Endothelial cell of umbilical vein (primary cell): ENCODE results near the gene SLC45A1. TPM values are rescaled to one million over a fixed set of nuclear protein-coding genes. Genes with fewer than 3 reads are reported as not detected.

Experiments
- BruUV-seq: library from RNA; stranded (reverse); fragments of 400-500 nt; replicated peaks from 2 replicates; lab custom pipeline; 2021; lab: Mats Ljungman, UMichigan
- CTCF ChIA-PET: fragments of 300-600, 350-600 bp; sonication (Branson Sonifier 250); formaldehyde crosslinking; loops from one replicate; lab custom pipeline; 2021; ENCODE audit warnings: antibody characterized with exemption, inconsistent platforms; lab: Charles Lee
- POLR2A ChIA-PET: fragments of 300-600, 350-600 bp; sonication (Branson Sonifier 250); formaldehyde crosslinking; loops from one replicate; lab custom pipeline; 2021; ENCODE audit warnings: antibody characterized with exemption, inconsistent platforms; lab: Charles Lee
- DNase-seq: peaks from one replicate; pipeline ENCODE4 v3.0.0-alpha.2; 2011; ENCODE audit warnings: low read depth, low spot score
- FAIRE-seq: peaks from 2 replicates; lab custom pipeline; 2011; peaks lifted over from hg19 to GRCh38; lab: Jason Lieb, UNC
- H2AFZ ChIP-seq: 2 replicates; pipeline ENCODE4 v1.6.0; 2012; ENCODE audit warnings: low read depth, low read length, control low read depth, inconsistent platforms
- H3K27ac ChIP-seq: 2 replicates; pipeline ENCODE4 v1.5.1; 2011; ENCODE audit warnings: low read depth, mild to moderate bottlenecking, control low read depth, low read length, moderate library complexity; ENCODE audit not compliant: insufficient read depth
- H3K27me3 ChIP-seq, 2 experiments: 2 replicates each; pipeline versions ENCODE4 v1.6.0 to v1.6.1; 2011; ENCODE audit warnings: low read length in 2 of 2, mixed read lengths in 1 of 2; ENCODE audit not compliant: control insufficient read depth in 2 of 2, insufficient read depth in 2 of 2
- H3K36me3 ChIP-seq, 2 experiments: 2 replicates in 1 of 2; 3 replicates in 1 of 2; pipeline ENCODE4 v1.5.1; 2011; ENCODE audit warnings: low read length in 2 of 2, mild to moderate bottlenecking in 1 of 2, moderate library complexity in 1 of 2; ENCODE audit not compliant: control insufficient read depth in 2 of 2, insufficient read depth in 2 of 2; ENCODE audit errors: extremely low read depth in 1 of 2
- H3K4me1 ChIP-seq: 3 replicates; pipeline ENCODE4 v1.5.1; 2011; ENCODE audit warnings: mild to moderate bottlenecking, low read length; ENCODE audit not compliant: control insufficient read depth, insufficient read depth; ENCODE audit errors: extremely low read depth
- H3K4me2 ChIP-seq: 2 replicates; pipeline ENCODE4 v1.6.1; 2011; ENCODE audit warnings: low read length, control low read depth, mixed read lengths; ENCODE audit not compliant: insufficient read depth
- H3K4me3 ChIP-seq, 3 experiments: fragments of 200-600 bp in 1 of 3; sonication (generic), shearing (Covaris generic) in 1 of 3; replicated peaks in 1 of 3; 2 replicates each; pipeline ENCODE4 v1.5.1; 2011 to 2016; ENCODE audit warnings: control low read depth in 3 of 3, low read length in 3 of 3, mild to moderate bottlenecking in 2 of 3, inconsistent platforms in 1 of 3, low read depth in 1 of 3, moderate library complexity in 1 of 3; ENCODE audit not compliant: insufficient read depth in 1 of 3
- H3K79me2 ChIP-seq: 2 replicates; pipeline ENCODE4 v1.6.0; 2012; ENCODE audit warnings: low read length, inconsistent platforms; ENCODE audit not compliant: control insufficient read depth, insufficient read depth
- H3K9ac ChIP-seq: replicated peaks from 2 replicates; pipeline ENCODE3; 2011; ENCODE audit warnings: low read length, control low read depth; ENCODE audit not compliant: insufficient read depth; ENCODE audit errors: extremely low read depth
- H3K9me1 ChIP-seq: replicated peaks from 3 replicates; pipeline ENCODE4 v1.6.0; 2011; ENCODE audit warnings: mild to moderate bottlenecking, low read length; ENCODE audit not compliant: control insufficient read depth, insufficient read depth; ENCODE audit errors: extremely low read depth
- H3K9me3 ChIP-seq: replicated peaks from 2 replicates; pipeline ENCODE4 v1.5.1; 2012; ENCODE audit warnings: low read length, inconsistent platforms; ENCODE audit not compliant: control insufficient read depth, insufficient read depth
- H4K20me1 ChIP-seq: replicated peaks from 2 replicates; pipeline ENCODE3; 2011; ENCODE audit warnings: mild to moderate bottlenecking, low read length; ENCODE audit not compliant: control insufficient read depth, insufficient read depth; ENCODE audit errors: extremely low read depth
- CTCF ChIP-seq, 2 donors: IDR thresholded peaks; 1 replicate in 1 of 2; 2 replicates in 1 of 2; pipeline ENCODE4 v1.5.1; 2011; ENCODE audit warnings: low read length in 2 of 2, mild to moderate bottlenecking in 2 of 2, moderate library complexity in 2 of 2, control low read depth in 1 of 2, inconsistent platforms in 1 of 2, low read depth in 1 of 2; ENCODE audit not compliant: insufficient read depth in 1 of 2; ENCODE audit errors: extremely low read depth in 1 of 2
- EZH2 ChIP-seq: IDR thresholded peaks from 2 replicates; pipeline ENCODE4 v1.6.1; 2012; ENCODE audit warnings: borderline replicate concordance, low read depth, mild to moderate bottlenecking, moderate library complexity, low read length, inconsistent platforms; ENCODE audit not compliant: severe bottlenecking
- FOS ChIP-seq: IDR thresholded peaks from 2 replicates; pipeline ENCODE4 v1.6.1; 2011; ENCODE audit warnings: mild to moderate bottlenecking, low read length, moderate library complexity, borderline replicate concordance; ENCODE audit not compliant: insufficient read depth
- GATA2 ChIP-seq: IDR thresholded peaks from 2 replicates; pipeline ENCODE4 v1.7.0; 2011; ENCODE audit warnings: low read depth, mild to moderate bottlenecking, moderate library complexity, mixed read lengths, low read length; ENCODE audit not compliant: insufficient read length, insufficient read depth
- JUN ChIP-seq: IDR thresholded peaks from 2 replicates; pipeline ENCODE4 v1.6.1; 2011; ENCODE audit warnings: borderline replicate concordance, low read depth; ENCODE audit not compliant: insufficient read length, insufficient read depth
- MAX ChIP-seq: IDR thresholded peaks from 2 replicates; pipeline ENCODE4 v1.6.1; 2011; ENCODE audit not compliant: insufficient read depth, insufficient read length
- MYC ChIP-seq: IDR thresholded peaks from one replicate; pipeline ENCODE4 v1.6.1; 2011; ENCODE audit warnings: mild to moderate bottlenecking, low read depth, low read length
- POLR2A ChIP-seq: IDR thresholded peaks from 2 replicates; pipeline ENCODE4 v1.6.1; 2012; ENCODE audit warnings: low read depth, mild to moderate bottlenecking, control low read depth, low read length
- POLR2AphosphoS5 ChIP-seq: IDR thresholded peaks from 2 replicates; pipeline ENCODE4 v1.6.1; 2012; ENCODE audit warnings: low read depth, mild to moderate bottlenecking, control low read depth, low read length, moderate library complexity; ENCODE audit not compliant: insufficient read depth
- dilution Hi-C: fragments of 300-500 bp; cut with MboI; formaldehyde crosslinking; loops from one replicate; pipeline ENCODE4 v1.15.0; 2019; ENCODE audit warnings: low sequenced_read_pairs; ENCODE audit not compliant: extremely low pct_ligation_motif_present
- intact Hi-C: fragments of 100-400 bp; cut with micrococcal nuclease; formaldehyde crosslinking; loops from one replicate; pipeline ENCODE4 v1.10.0; 2022
- polyA plus RNA-seq, 4 experiments: library from polyadenylated mRNA; depleted of rRNA in 3 of 4; stranded (reverse) in 3 of 4; unstranded in 1 of 4; fragments of >200 nt; gene quantifications; 2 replicates each; pipeline versions ENCODE4 v1.2.1 to v1.2.3, GENCODE V29; 2011 to 2012; ENCODE audit warnings: missing spikeins in 1 of 4
- total RNA-seq: library from RNA; stranded (reverse); gene quantifications from 2 replicates; pipeline ENCODE4 v1.2.3, GENCODE V29; 2021

Gene SLC45A1
- total and polyA plus RNA-seq, 2 donors (not counting 3 experiments of a cell fraction or from before 2014, with no cell fraction given): 1.3 to 1.4 TPM

GRCh38 chr1:8349961-8350360 lies 32.0 kb downstream of the SLC45A1 start:
- TF ChIP-seq MAX (no peak), EZH2 (no peak), JUN (no peak), POLR2A (no peak), GATA2 (no peak), CTCF (IDR thresholded peaks at IDR 0.05; ENCODE audit: extremely low read depth in 1 of 2, insufficient read depth in 1 of 2, low read depth in 1 of 2, low read length in 2 of 2) (no peak), FOS (no peak), MYC (no peak), POLR2AphosphoS5 (no peak)
- FAIRE-seq (no peak), DNase-seq (no peak)
- H3K9ac ChIP-seq: no peak overlapping the region
- H3K9me3 ChIP-seq: no peaks in the 10 kb centered on the region
- H3K27ac ChIP-seq: no peak overlapping the region
- no peak overlapping the region for H2AFZ ChIP-seq
- CTCF ChIA-PET: interaction anchor here (0.8 to 4.9 kb wide), 14 partner anchors 10 to 683 kb away, joined by 3 to 131 read pairs (median 6); no protein-coding TSS in a partner anchor
- peaks cover 16% of the 10 kb centered on the region for H3K4me1 ChIP-seq
- no peaks in the 10 kb centered on the region for H4K20me1 ChIP-seq
- H3K27me3 ChIP-seq: no peaks in the 10 kb centered on the region
- dilution Hi-C loops: no loop called here
- H3K9me1 ChIP-seq: no peaks in the 10 kb centered on the region
- POLR2A ChIA-PET: no interaction called here
- no TSS peak for BruUV-seq
- no peak overlapping the region for H3K4me2 ChIP-seq
- H3K79me2 ChIP-seq: no peaks in the 10 kb centered on the region
- intact Hi-C loops: loop anchor here (1.0 to 2.0 kb wide), 4 partner anchors 35 to 375 kb away; no protein-coding TSS in a partner anchor
- no peak overlapping the region for H3K4me3 ChIP-seq
- peaks cover 0 to 3% of the 10 kb centered on the region in 2 experiments for H3K36me3 ChIP-seq
